ENCODE results near the gene POU2F2. TPM values are rescaled to one million over a fixed set of nuclear protein-coding genes. Genes with fewer than 3 reads are reported as not detected.

POU2F2 gene
- total RNA-seq, 1 donor from 2014 or later = 5.3 TPM

- no peak for DNase-seq (ENCODE audit: low spot score)
Measured at GRCh38 chr19:42125536-42125935, 6.7 kb downstream of the POU2F2 start.

DNA sequence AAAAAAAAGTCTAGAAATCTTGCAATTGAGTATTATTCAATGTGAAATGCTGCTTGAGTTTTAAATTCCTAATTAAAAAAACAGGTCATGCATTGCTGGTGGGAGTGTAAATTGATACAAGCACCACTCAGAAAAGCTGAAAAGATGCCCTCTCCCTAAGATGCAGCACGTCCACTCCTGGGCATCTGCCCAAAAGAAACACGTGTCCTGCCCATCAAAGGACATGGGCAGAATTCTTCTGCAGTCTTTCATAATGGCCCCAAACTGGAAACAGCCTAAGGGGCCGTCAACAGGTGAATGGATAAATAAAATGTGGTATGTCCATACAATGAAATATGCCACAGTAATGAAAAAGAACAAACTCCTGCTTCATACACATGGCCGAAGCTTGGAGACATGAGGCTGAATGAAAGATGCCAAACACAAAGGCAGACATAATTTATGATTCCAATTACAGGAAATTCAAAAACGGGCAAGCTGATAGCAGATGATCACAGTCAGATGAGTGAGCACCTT, 7.8 kb downstream of the POU2F2 start:
- DNase-seq (ENCODE audit: low spot score) = no peak

GRCh38 chr19:42123765-42124164, 8.5 kb downstream of the POU2F2 start:
- DNase-seq (ENCODE audit: low spot score) = no peak

GRCh38 chr19:42122691-42123607, 9.3 kb downstream of the POU2F2 start:
- DNase-seq (ENCODE audit: low spot score) = no peak

DNA sequence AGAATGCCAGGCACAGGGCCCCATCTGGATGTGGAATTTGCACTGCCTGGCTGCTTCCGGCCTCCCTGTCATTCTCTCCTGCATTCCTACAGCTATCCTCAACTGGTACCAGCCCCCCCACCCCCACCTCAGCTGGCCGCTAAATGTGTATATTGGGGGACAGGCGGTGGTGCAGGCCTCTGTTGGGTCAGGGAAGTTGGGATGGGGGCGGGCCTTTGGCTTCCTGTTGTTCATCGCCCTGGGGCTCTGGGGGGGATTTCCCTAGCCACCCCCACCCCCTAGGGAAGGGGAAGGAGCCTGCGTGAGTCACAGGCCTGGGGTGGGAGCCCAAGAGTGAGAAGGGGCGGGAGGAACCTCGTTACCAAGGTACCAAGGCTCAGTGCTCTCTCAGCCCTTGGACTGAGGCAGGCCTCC, 10.6 kb downstream of the POU2F2 start:
- DNase-seq (ENCODE audit: low spot score) = no peak

GRCh38 chr19:42121036-42121621, 11.1 kb downstream of the POU2F2 start:
- DNase-seq (ENCODE audit: low spot score) = no peak

DNA sequence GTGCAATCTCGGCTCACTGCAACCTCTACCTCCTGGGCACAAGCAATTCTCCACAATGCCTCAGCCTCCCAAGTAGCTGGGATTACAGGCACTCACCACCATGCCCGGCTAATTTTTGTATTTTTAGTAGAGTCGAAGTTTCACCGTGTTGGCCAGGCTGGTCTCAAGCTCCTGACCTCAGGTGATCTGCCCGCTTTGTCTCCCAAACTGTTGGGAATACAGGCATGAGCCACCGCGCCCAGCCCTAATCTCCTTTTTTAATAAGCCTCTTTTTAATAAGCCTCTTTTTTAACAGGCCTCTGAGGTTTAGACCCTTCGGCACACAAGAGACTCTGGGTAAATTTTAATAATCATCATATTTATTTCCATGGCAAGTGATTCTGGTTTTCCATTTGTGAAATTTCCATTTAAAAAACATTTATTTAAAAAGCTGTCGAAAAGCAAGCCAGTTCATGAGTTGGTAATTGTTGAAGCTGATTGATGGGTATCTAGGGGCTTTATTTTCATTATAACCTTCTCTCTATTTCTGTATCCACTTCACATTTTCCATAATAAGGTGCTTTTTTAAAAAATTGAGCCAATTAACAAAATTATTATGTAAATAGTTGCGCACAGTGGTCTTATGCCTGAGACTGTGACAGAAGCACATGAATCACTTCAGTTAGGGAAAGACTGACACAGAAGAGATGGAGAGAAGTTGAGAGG, 11.8 kb downstream of the POU2F2 start:
- DNase-seq (ENCODE audit: low spot score) = no peak

GRCh38 chr19:42117076-42117475, 15.2 kb downstream of the POU2F2 start:
- no peak for DNase-seq (ENCODE audit: low spot score)

GRCh38 chr19:42116308-42117075, 15.8 kb downstream of the POU2F2 start:
- no peak for DNase-seq (ENCODE audit: low spot score)

GRCh38 chr19:42115705-42116104, 16.5 kb downstream of the POU2F2 start:
- DNase-seq (ENCODE audit: low spot score) = no peak

- DNase-seq (ENCODE audit: low spot score) = no peak
Measured at GRCh38 chr19:42115219-42115618, 17.0 kb downstream of the POU2F2 start.

GRCh38 chr19:42114412-42114811, 17.8 kb downstream of the POU2F2 start:
- DNase-seq (ENCODE audit: low spot score) = no peak

DNA sequence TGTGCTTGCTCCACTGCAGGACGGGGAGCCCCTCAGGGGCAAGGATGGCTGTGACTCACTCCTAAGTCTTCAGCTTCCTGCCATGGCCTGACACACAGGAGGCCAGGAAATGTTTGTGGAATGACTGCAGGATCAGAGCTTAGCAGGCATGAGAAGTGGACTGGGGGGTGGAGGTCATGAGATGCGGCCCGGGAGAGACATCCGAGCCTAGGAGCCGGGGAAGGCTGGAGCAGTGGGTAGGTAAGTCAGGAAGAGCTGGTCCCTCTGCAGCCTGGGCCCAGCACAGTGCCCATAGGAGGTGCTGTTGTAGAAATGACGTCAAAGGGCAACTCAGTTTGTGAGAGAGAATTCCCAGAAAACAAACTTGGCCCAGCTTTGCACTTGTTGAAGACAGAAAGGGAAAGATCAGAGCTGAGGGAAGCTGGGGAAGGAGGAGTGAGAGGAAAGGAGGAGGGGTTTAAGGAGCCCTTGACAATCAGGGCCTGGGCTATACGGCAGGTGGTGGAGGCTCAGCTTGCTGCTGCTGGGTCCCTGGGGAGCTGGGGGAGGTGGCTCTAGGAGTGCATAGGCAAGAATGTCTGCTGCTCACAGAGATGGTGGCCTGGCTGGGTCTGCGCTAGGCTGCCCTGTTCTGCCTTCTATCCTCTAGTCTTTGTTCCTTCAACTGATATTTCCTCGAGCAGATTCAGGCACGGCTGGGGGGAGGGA, 18.5 kb downstream of the POU2F2 start:
- no peak for DNase-seq (ENCODE audit: low spot score)

DNA sequence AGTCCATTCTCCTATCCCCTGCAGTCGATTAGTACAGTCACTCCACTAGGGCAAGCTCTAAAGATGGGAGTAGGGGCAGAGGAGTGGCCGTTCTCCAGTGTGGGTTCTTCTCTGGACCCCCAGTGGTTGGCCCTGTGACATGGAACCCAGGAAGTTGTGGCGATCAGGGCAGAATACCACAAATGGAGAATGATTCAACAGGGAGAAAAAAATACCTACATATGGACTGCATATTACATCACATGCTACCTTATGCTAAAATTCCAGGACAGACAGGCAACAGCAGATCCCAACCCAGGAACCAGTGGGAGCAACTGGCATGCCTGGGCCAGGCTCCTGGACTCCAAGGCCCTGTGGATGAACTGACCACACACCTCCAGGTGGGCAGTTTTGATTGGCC, 20.4 kb downstream of the POU2F2 start:
- no peak for DNase-seq (ENCODE audit: low spot score)

DNA sequence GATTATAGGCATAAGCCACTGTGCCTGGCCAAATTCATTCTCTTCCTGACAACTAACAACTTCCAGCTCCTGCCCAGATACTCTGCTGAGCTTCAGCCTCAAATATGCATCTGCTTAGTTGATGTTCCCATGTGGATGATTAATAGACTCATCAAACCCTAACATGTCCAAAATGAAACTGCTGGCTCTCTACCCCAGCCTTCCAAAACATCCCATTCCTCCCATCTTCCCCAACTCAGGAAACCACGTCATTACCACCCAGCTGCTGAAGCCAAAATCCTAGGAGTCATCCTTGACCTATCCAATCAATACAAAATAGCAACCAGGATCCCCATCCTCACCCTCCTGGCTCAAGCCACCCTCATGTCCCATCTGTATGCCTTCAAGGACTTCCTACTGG, 20.9 kb downstream of the POU2F2 start:
- no peak for DNase-seq (ENCODE audit: low spot score)

- DNase-seq (ENCODE audit: low spot score) = no peak
Measured at GRCh38 chr19:42110658-42111057, 21.6 kb downstream of the POU2F2 start.

- DNase-seq (ENCODE audit: low spot score) = no peak
Measured at GRCh38 chr19:42109896-42110295, 22.4 kb downstream of the POU2F2 start.

DNA sequence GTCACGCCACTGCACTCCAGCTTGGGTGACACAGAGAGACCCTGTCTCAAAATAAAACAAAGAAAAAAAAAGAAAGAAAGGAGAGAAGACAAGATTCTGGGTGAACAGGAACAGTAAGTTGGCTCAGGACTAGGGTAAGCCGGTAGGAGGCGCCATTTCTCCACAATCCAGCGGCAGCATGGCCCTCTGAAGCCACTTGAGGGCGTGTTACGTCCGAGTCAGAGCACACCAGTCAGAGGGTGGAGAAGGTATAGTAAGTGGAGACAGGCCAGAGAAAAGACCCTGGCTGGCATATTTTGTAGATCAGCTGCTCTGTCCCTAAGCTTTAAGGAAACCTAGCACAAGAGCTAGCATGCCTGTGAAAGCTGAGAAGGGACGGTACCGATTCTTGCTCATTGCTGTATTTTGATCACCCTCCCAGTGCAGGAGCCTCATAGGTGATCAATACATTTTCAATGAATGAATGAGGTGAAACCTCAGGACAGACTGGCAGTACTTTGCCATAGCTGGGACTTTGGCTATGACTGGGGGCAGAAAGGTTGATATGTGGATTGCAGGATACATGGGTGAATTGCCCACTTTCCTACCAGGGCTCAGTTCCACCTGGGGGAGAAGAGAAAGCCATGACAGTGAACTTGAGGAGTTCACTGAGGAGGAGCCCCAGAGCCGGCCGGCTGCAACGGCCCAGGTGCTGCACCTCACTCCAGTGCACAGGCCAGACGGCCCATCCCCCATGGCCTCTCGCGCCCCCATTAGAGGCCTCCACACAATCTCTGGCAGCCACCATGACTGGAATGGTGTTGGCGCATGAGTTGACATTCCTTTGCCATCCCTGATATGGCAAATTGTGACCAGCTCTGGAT, 23.5 kb downstream of the POU2F2 start:
- DNase-seq (ENCODE audit: low spot score) = peak; percentile 78

GRCh38 chr19:42105368-42105767, 26.9 kb downstream of the POU2F2 start:
- DNase-seq (ENCODE audit: low spot score) = no peak

GRCh38 chr19:42102877-42103276, 29.4 kb downstream of the POU2F2 start:
- DNase-seq (ENCODE audit: low spot score) = no peak
